Left lung (tissue), 8 donors: ENCODE measurements around the gene WDR53. TPM values are rescaled to one million over a fixed set of nuclear protein-coding genes. Genes with fewer than 3 reads are reported as not detected.

Source experiments
- polyA plus RNA-seq, 6 donors: library from polyadenylated mRNA; unstranded; fragments of 120-200 nt; gene quantifications; one replicate each; pipeline ENCODE4 v1.2.1, GENCODE V29; 2013; ENCODE audit not compliant: insufficient read length in 6 of 6
- total RNA-seq, 2 donors: library from RNA; stranded (reverse); fragmentation: NEBNext Ultra II Directional; extraction: Animal tissue kit (Norgen Biotek cat#: 25700); gene quantifications; one replicate each; pipeline ENCODE4 v1.2.1, GENCODE V29; 2021
- donor health status: DM: no; HTN: yes; CAD: no.
- donor health status: DM: no; HTN: no; CAD: no.

WDR53 gene
- total and polyA plus RNA-seq, 8 donors, result 10.2 to 21.8 (median 16.1) TPM

Other genes starting within 250 kb of the WDR53 start
- 10 to 100 TPM in 1 of 2 donors, 1 to 10 TPM in 1; 6.7 to 15.2 TPM for gene TM4SF19, start 230.2 kb downstream of the WDR53 start, total RNA-seq
- gene TM4SF19, start 230.2 kb downstream of the WDR53 start, polyA plus RNA-seq, result under 1 TPM; 0.26 to 0.63 (median 0.34) TPM
- 10 to 100 TPM; 42.5 to 56.3 TPM for gene UBXN7, start 136.1 kb downstream of the WDR53 start, total RNA-seq
- 10 to 100 TPM; 35.2 to 43.4 (median 37.5) TPM for gene UBXN7, start 136.1 kb downstream of the WDR53 start, polyA plus RNA-seq
- 10 to 100 TPM; 22.8 to 30.0 TPM for gene RNF168, start 64.8 kb downstream of the WDR53 start, total RNA-seq
- 10 to 100 TPM; 18.1 to 19.6 (median 18.6) TPM for gene RNF168, start 64.8 kb downstream of the WDR53 start, polyA plus RNA-seq
- not detected for gene SMCO1, start 53.2 kb downstream of the WDR53 start, total RNA-seq
- gene SMCO1, start 53.2 kb downstream of the WDR53 start, polyA plus RNA-seq, result under 1 TPM in 1 of 6 donors, not detected in 5; 0.07 TPM
- 10 to 100 TPM in 1 of 2 donors, 1 to 10 TPM in 1; 8.2 to 10.0 TPM for gene FBXO45, start 106 bp upstream of the WDR53 start, total RNA-seq
- 10 to 100 TPM; 14.1 to 17.1 (median 15.4) TPM for gene FBXO45, start 106 bp upstream of the WDR53 start, polyA plus RNA-seq
- 10 to 100 TPM; 12.3 to 21.8 TPM for gene NRROS, start 71.1 kb upstream of the WDR53 start, total RNA-seq
- 1 to 10 TPM; 4.8 to 9.5 (median 7.0) TPM for gene NRROS, start 71.1 kb upstream of the WDR53 start, polyA plus RNA-seq
- 1 to 10 TPM; 3.1 TPM for gene CEP19, start 143.7 kb upstream of the WDR53 start, total RNA-seq
- 1 to 10 TPM; 3.0 to 4.7 (median 3.8) TPM for gene CEP19, start 143.7 kb upstream of the WDR53 start, polyA plus RNA-seq
- gene PIGX, start 143.8 kb upstream of the WDR53 start, total RNA-seq, result 10 to 100 TPM; 21.7 to 21.9 TPM
- 10 to 100 TPM; 20.1 to 28.2 (median 22.5) TPM for gene PIGX, start 143.8 kb upstream of the WDR53 start, polyA plus RNA-seq
- 10 to 100 TPM; 71.6 to 87.1 TPM for gene PAK2, start 171.3 kb upstream of the WDR53 start, total RNA-seq
- gene PAK2, start 171.3 kb upstream of the WDR53 start, polyA plus RNA-seq, result 10 to 100 TPM; 62.8 to 79.7 (median 76.9) TPM